Lower leg skin (tissue), 4 donors: ENCODE measurements around the gene CD83. TPM values are rescaled to one million over a fixed set of nuclear protein-coding genes. Genes with fewer than 3 reads are reported as not detected.

Experiments used
- DNase-seq, 2 donors: peaks; one replicate each; pipeline ENCODE4 v3.0.0-alpha.2; 2019; ENCODE audit warnings: low spot score in 2 of 2
- H3K4me3 ChIP-seq: fragments of 200-600 bp; sonication (generic); 2 replicates; pipeline ENCODE4 v1.5.1; 2017; ENCODE audit warnings: mild to moderate bottlenecking, low read depth; ENCODE audit not compliant: poor library complexity, severe bottlenecking
- POLR2A ChIP-seq, 2 donors: fragments of 450-650 bp; IDR thresholded peaks; one replicate each; pipeline ENCODE4 v1.6.1; 2016 to 2017; ENCODE audit warnings: antibody characterized with exemption in 2 of 2, mild to moderate bottlenecking in 1 of 2, moderate library complexity in 1 of 2
- WGBS, 2 donors: methylation state at CpG; one replicate each; pipeline ENCODE4 v1.1.5; 2018; 5-methylcytosine and 5-hydroxymethylcytosine counted together
- intact Hi-C: fragments of 100-400 bp; cut with DNase I; formaldehyde crosslinking; loops from one replicate; pipeline ENCODE4 v1.15.0; 2023; ENCODE audit warnings: low total_unique reads
- total RNA-seq, 4 donors: library from RNA; depleted of rRNA; stranded (reverse); fragments of >200 nt; gene quantifications; one replicate each; pipeline ENCODE4 v1.1.0, GENCODE V29; 2016
- TF ChIP-seq, protein P1 (sequence below), 3 donors: fragments of 450-650 bp; IDR thresholded peaks; one replicate each; pipeline ENCODE4 v1.5.1; 2016; ENCODE audit warnings: antibody characterized with exemption in 3 of 3, mild to moderate bottlenecking in 3 of 3, moderate library complexity in 2 of 3

The CD83 gene
- total RNA-seq, 4 donors from 2014 or later: 2.2 to 4.4 (median 3.4) TPM

DNA sequence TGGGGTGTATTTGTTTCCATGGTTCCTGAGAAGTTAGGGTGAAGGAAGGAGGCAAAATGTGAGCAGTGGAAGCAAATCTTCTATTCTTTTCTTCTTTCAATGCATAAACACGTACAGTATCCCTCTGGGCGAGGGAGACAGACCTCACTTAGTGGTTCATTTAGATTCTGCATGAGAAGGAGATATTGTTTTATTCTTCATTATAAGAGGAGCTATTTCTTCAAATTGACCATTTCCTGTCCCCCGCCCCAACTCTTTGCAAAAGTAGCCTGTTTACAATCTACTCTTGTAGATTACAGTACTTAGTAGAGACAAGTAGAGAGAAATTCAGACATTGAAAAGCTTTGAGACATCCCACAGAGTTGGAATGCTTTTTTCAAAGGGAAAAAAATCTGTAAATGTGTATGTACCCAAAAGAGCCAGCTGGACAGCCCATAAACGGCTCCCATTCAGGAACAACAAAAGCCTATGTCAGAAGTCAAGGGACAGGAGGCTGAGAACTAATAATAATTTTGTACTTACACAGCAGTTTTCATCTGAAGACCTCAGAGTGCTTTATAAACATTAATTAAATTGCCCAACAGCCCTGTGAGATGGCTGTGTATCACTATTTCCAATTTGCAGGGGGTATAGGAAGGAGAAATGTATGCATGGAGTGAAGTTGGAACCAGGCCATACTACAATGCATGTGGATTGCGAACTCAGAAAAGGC is 23.9 kb downstream of the CD83 start:
- 88% methylated on average over 5 of the region's 5 CpGs for WGBS, 2 donors
- DNase-seq: no peak
- intact Hi-C loops: loop anchor here (10.0 kb wide), 1 partner anchor 237 kb away; no protein-coding TSS in a partner anchor
- no peak overlapping the region for H3K4me3 ChIP-seq
- TF ChIP-seq, protein P1, sequence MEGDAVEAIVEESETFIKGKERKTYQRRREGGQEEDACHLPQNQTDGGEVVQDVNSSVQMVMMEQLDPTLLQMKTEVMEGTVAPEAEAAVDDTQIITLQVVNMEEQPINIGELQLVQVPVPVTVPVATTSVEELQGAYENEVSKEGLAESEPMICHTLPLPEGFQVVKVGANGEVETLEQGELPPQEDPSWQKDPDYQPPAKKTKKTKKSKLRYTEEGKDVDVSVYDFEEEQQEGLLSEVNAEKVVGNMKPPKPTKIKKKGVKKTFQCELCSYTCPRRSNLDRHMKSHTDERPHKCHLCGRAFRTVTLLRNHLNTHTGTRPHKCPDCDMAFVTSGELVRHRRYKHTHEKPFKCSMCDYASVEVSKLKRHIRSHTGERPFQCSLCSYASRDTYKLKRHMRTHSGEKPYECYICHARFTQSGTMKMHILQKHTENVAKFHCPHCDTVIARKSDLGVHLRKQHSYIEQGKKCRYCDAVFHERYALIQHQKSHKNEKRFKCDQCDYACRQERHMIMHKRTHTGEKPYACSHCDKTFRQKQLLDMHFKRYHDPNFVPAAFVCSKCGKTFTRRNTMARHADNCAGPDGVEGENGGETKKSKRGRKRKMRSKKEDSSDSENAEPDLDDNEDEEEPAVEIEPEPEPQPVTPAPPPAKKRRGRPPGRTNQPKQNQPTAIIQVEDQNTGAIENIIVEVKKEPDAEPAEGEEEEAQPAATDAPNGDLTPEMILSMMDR (IDR thresholded peaks at IDR 0.05): no peak

DNA sequence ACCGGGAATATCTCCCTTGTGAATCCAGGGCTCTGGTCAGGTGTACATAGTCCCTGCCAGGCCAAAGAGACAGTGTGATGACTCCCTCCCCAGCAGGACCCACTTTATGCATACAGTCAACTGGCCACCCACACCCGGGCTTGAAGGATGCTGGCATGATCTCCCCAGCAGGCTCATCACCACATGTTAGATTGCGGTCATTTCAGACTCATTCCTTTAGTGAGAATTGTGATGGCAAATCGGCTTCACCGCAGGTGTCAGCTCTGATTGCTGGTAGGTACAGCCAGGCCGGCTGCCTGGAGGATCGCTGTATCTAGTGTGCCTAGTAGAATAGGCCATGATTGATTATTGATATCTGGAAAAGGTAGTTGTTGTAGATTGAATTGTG is 24.5 kb downstream of the CD83 start:
- no peak overlapping the region for H3K4me3 ChIP-seq
- TF ChIP-seq POLR2A (IDR thresholded peaks at IDR 0.05): no peak
- TF ChIP-seq, protein P1 (IDR thresholded peaks at IDR 0.05): no peak
- DNase-seq: no peak
- intact Hi-C loops: loop anchor here (10.0 kb wide), 1 partner anchor 237 kb away; no protein-coding TSS in a partner anchor
- WGBS, 2 donors: 93% methylated on average over 7 of the region's 7 CpGs

DNA sequence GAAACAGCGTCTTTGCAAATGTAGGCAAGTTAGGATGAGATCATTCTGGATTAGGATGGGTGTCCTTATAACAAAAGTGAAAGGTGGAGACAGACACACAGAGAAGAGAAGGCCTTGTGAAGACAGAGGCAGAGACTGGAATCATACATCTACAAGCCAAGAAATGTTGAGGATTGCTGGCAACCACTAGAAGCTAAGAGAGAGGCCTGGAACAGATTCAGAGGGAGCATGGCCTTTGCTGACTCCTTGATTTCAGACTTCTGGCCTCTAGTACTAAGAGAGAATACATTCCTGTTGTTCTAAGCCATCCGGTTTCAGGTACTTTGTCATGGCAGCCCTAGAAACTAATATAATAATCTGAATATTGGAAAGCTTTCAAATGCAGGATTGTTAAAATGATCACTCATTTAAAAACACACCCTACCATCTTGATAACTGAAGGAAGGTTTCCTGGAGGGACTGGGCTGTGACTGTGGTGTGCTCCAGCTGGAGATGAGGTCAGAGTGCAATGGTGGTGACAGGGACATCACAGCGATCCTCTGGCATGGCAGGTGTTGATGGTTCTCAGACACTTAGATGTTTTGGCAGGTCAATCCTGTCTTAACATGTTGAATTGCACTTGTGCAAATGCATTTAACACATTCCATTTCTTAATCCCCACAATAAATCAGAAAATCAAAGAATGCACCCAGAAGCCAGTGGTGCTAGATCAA is 25.1 kb downstream of the CD83 start:
- TF ChIP-seq, protein P1 (IDR thresholded peaks at IDR 0.05): no peak
- TF ChIP-seq POLR2A (IDR thresholded peaks at IDR 0.05): no peak
- no peak for DNase-seq
- 63 to 71% methylated on average over 3 of the region's 3 CpGs for WGBS, 2 donors
- H3K4me3 ChIP-seq: no peak overlapping the region
- intact Hi-C loops: loop anchor here (10.0 kb wide), 1 partner anchor 238 kb away; no protein-coding TSS in a partner anchor

- intact Hi-C loops: loop anchor here (10.0 kb wide), 1 partner anchor 239 kb away; no protein-coding TSS in a partner anchor
- no peak for TF ChIP-seq POLR2A (IDR thresholded peaks at IDR 0.05)
- H3K4me3 ChIP-seq: no peak overlapping the region
- WGBS, 2 donors: 75 to 80% methylated on average over 4 of the region's 4 CpGs
- DNase-seq: no peak
Measured at GRCh38 chr6:14143305-14143704, 25.7 kb downstream of the CD83 start.

GRCh38 chr6:14144678-14145113 is 27.1 kb downstream of the CD83 start:
- WGBS, 2 donors: 43 to 45% methylated on average over 8 of the region's 8 CpGs
- TF ChIP-seq, protein P1 (IDR thresholded peaks at IDR 0.05): peak in 1 of 3 donors; percentile 83
- TF ChIP-seq POLR2A (IDR thresholded peaks at IDR 0.05): no peak
- intact Hi-C loops: loop anchor here (10.0 kb wide), 1 partner anchor 240 kb away; no protein-coding TSS in a partner anchor
- peak; percentile 20 to 86 for DNase-seq
- H3K4me3 ChIP-seq: no peak overlapping the region

DNA sequence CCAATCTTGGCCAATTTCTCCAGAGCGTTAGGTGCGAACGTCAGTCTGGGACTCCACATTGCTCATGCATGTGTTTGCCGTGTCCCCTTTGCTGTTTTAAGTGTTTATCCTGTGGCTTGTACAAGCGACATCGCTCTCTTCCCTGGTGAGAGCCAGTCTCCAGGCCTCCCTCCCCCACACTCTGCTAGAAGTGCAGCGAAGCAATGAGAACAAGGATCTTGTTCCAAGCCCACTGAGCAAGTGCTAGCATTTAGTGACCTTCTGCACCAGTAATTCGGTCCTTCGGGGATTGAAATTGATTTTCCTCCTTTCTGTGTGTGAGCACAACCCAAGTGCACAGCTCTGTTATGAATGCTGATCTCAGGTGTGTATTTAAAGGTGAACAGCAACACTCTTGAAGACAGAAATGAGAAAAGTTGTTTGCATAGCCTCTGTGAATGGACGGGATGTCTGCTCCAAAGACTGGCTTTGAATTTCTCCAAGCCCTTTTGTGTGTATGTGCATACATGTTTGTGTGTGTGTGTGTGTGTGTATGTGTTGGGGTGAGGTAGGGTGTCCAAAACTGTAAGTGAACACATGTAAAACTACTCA is 29.0 kb downstream of the CD83 start:
- no peak for DNase-seq
- no peak for TF ChIP-seq POLR2A (IDR thresholded peaks at IDR 0.05)
- TF ChIP-seq, protein P1 (IDR thresholded peaks at IDR 0.05): no peak
- intact Hi-C loops: loop anchor here (10.0 kb wide), 1 partner anchor 242 kb away; no protein-coding TSS in a partner anchor
- no peak overlapping the region for H3K4me3 ChIP-seq
- WGBS, 2 donors: 89 to 90% methylated on average over 10 of the region's 10 CpGs
